ENCODE measurements around the gene PAPPA2.
"Not testable (repeated sequence)": the region's sequence is repeated elsewhere in the genome, so short reads cannot be mapped to it uniquely, and the experiment has no call there.

PAPPA2 gene

GRCh38 chr1:176742322-176742721 lies 279.3 kb downstream of the PAPPA2 start:
- DNase-seq (ENCODE audit: low read depth, low spot score) = no peak
- no peak overlapping the region for H3K27ac ChIP-seq

DNA sequence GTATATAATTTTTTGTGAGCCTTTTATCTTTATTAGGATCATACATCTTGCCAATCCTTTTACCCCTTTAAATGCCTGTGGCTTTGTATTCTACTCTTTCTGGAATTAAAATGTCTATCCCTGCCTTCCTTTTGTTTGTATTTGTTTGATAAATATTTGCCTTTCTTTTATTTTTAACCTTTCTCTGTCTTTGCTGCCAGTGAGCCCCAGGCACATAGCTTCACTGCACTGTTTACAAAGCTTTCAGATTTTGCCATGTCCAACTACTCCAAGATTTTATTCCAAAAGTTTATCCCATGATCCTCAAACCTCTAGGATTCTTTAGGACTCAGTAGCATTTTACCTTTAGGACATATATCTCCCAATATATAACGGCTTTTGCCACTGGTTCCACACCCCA lies 281.2 kb downstream of the PAPPA2 start:
- no peak for DNase-seq (ENCODE audit: low read depth, low spot score)
- H3K27ac ChIP-seq = no peak overlapping the region

GRCh38 chr1:176745945-176746344 lies 283.0 kb downstream of the PAPPA2 start:
- H3K27ac ChIP-seq = no peak overlapping the region
- no peak for DNase-seq (ENCODE audit: low read depth, low spot score)

DNA sequence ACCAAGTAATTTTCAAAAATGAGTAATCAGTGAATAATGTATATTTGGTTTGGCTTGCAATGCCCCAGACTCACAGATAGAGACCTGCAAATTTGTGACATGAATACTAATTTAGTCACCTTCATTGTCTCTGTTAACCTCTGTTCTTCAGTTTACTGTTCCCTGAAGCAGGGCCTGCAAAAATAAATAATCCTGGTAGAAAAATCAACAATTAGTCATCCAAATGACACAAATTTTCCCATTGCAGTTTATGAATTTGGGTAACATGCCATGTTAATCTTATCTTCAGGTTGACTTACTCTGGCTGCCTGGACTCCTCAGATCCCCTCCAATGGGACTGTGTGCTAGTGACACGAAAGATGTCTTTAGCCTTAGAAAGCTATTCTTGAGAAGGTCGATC lies 289.5 kb downstream of the PAPPA2 start:
- no peak overlapping the region for H3K27ac ChIP-seq
- no peak for DNase-seq (ENCODE audit: low read depth, low spot score)

DNA sequence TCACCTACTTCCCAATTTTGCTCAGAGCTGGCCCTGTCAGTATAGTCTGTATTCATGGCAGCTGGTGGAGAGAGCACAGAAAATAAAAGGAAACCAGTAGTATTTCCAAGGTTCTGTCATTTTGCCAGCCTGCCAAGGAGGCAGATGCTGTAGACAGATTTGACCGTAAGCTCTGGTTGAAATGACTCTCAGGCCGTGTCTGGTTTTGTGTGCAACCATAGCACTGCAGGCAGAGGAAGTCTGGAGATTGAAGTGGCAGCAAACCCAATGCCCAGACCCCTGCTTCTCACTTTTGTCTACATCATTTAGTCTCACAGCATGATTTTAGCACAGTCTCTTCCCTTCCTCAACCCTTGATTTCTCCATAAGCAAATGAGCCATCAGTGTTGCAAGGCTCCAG lies 291.7 kb downstream of the PAPPA2 start:
- H3K27ac ChIP-seq = no peak overlapping the region
- DNase-seq (ENCODE audit: low read depth, low spot score) = no peak

DNA sequence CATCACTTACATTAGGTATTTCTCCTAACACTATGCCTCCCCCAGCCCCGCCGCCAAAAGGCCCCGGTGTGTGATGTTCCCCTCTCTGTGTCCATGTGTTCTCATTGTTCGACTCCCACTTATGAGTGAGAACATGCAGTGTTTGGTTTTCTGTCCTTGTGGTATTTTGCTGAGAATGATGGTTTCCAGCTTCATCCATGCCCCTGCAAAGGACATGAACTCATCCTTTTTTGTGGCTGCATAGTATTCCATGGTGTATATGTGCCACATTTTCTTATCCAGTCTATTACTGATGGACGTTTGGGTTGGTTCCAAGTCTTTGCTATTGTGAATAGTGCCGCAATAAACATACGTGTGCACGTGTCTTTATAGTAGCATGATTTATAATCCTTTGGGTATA lies 293.8 kb downstream of the PAPPA2 start:
- DNase-seq (ENCODE audit: low read depth, low spot score); H3K27ac ChIP-seq: not testable (repeated sequence)

- DNase-seq (ENCODE audit: low read depth, low spot score) = no peak
These were observed 302.6 kb downstream of the PAPPA2 start for GRCh38 chr1:176765608-176766007.

DNA sequence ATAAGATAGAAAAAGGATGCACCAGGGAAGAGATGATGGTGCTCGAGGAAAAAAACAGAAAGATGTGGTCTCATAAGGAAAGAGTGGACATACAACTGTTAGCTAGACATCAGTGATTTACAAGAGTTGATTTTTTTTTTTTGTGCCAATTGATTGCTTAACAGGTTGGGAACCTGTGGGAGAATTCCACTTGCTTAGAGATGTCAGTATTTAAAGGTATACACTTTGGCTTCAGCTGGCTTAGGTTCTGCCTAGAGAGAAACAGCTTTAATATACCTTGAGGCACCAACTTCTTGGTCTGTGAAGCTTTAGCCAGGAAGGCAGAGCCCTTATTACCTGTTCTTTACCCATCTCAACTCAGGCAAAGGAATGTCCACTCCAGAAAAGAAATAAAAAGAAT lies 303.8 kb downstream of the PAPPA2 start:
- no peak for DNase-seq (ENCODE audit: low read depth, low spot score)
- H3K27ac ChIP-seq = no peak overlapping the region

More at GRCh38 chr1:176765608-176766007, 302.6 kb downstream of the PAPPA2 start:
- no peak overlapping the region for H3K27ac ChIP-seq

- no peak overlapping the region for H3K27ac ChIP-seq
These were observed 304.8 kb downstream of the PAPPA2 start for GRCh38 chr1:176767714-176768136.

DNA sequence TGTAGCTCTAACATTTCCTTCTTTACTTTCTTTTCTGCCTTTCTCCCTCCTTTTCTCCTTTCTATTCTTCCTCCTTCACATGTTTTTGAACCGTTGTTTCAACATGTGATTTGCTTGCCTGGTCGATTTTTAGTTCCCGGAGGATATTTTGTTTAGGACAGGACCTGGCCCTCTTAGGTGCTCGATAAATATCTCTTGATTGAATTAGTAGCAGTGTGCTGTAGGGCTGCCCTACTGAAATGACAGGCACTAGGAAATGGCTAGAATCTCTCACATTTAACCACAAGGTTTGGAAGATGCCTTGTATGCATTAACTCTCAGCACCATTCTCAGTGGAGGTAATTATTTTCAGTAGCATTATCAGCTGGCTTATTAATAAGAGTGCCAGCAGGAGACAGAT lies 305.6 kb downstream of the PAPPA2 start:
- DNase-seq (ENCODE audit: low read depth, low spot score) = no peak

More at GRCh38 chr1:176767714-176768136, 304.8 kb downstream of the PAPPA2 start:
- DNase-seq (ENCODE audit: low read depth, low spot score) = no peak

DNA sequence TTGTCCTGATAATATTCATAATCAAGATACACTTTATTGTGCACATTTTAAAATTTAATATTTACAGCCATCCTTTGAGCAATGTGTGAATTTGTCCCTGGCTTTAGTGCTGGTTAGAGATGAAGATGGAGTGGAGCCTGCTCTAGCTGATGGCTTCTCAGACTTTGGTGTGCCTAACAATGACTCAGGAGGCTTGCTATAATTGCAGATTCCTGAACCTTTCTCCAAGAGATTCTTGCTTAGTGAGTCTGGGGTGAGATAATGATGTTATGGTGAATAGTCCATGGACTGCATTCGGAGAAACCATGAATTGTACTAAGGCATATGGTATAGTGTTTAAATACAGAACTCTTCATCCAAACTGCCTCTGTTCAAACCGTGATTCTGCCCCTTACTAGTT lies 307.1 kb downstream of the PAPPA2 start:
- no peak overlapping the region for H3K27ac ChIP-seq
- no peak for DNase-seq (ENCODE audit: low read depth, low spot score)

More for the DNA sequence above, 305.6 kb downstream of the PAPPA2 start:
- H3K27ac ChIP-seq = no peak overlapping the region

- no peak for DNase-seq (ENCODE audit: low read depth, low spot score)
- no peak overlapping the region for H3K27ac ChIP-seq
These were observed 310.1 kb downstream of the PAPPA2 start for GRCh38 chr1:176773038-176773437.

DNA sequence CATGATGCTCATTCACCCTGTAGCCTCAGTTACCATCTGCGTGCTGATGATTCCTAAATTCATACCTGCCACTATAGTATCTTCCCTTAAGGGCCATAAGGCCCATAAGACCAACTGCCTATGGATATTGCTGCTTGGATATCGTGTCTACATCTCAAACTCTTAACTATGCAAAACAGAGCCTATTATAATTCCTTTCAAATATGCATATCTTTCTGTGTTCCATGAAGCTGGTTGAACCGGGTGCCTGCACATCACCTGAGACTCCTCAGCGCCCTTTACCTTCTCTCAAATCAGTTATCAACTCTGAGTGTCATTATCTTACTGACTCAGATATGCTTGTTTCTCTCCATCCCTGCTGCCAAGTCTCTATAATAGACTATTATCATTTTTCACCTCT lies 311.2 kb downstream of the PAPPA2 start:
- no peak for DNase-seq (ENCODE audit: low read depth, low spot score)
- H3K27ac ChIP-seq = no peak overlapping the region

DNA sequence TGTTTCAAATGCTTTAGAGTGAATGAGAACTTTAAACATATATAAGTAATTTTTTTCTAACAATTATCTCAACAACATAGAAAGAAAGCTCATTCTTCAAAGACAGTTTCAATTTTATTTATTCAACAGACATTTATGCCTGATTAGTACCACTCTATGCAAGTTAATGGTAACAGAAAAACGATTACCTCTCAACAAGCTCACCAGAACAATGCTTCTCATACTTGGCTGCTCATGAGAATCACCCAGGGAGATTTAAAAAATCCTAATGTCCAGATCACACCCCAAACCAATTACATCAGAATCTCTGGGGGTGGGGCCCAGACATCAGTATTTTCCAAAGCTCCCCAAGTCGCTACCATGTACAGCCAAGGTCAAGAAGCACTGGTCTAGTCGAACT lies 312.4 kb downstream of the PAPPA2 start:
- no peak overlapping the region for H3K27ac ChIP-seq
- DNase-seq (ENCODE audit: low read depth, low spot score) = no peak

DNA sequence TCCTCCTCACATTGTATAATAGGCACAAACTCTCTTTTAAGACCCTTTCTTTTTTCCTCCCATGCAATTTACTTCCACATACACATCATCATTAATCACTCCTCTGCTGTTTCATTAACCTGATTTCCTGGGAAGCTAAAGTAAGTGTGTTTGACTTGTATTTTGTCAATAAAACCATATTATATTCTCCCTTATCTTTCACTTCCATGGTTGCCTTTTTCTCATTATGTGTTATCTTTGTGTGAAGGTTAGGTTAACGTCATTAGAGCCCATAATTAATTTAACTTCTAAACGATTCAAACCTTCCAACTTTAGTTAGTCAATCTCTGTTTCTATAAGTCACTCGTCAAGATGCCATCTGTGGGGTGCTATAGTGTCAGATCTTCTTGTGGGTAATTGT lies 313.0 kb downstream of the PAPPA2 start:
- DNase-seq (ENCODE audit: low read depth, low spot score) = no peak
- H3K27ac ChIP-seq = no peak overlapping the region

DNA sequence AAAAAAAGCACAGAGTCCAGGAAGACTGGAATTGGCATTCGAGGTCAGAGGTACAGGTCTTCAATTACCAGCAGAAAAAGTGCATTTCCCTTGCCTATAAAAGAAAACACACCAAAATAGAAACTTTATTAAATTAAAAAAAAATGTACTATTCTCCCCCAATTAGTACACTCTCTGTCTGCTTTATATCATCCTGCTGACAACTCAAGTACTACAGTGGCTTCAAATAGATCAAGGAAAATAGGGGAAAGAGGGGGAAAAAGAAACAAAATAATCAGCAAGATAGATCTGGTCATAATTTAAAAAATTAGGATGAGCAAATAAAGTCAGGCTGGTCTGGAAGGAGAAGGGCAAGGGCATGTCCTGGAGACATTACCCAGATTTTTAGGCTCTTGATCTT lies 315.1 kb downstream of the PAPPA2 start:
- H3K27ac ChIP-seq = no peak overlapping the region
- DNase-seq (ENCODE audit: low read depth, low spot score) = no peak

DNA sequence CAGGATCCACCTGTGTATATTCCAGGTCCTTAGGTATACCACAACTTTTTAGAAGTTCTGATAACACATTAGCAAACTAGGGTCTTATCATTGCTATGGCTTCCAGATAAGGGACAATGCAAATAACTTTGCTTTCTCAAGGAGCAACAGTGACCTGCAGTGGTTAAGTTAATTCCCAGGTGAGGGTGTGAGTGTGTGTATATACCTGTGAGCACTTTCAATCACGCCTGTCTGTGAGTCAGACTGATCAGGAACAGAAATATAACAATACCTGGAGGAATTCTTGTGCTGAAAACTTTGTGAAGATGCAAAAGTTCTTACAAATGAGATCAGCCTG lies 317.0 kb downstream of the PAPPA2 start:
- no peak overlapping the region for H3K27ac ChIP-seq
- no peak for DNase-seq (ENCODE audit: low read depth, low spot score)

DNA sequence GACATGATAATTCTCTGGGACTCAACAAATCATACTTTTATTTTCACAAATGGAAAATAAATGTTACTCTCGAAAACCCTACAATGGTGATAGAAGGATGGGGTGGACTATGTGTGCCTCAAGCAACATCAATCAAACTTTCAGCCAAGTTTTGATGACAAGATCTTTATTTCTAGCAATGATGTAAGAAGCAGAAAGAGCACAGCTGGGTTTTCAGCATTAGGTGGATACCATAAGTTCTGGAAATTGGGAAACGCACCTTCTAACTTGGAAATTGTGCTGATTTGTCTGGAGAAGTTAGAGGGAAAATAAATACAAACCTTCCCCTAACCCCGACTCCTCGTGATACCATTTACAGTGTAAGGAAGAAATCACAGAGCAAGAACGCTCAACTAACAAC lies 320.3 kb downstream of the PAPPA2 start:
- H3K27ac ChIP-seq = no peak overlapping the region

GRCh38 chr1:176785056-176785455 lies 322.1 kb downstream of the PAPPA2 start:
- DNase-seq (ENCODE audit: low read depth, low spot score) = no peak
- H3K27ac ChIP-seq = no peak overlapping the region

More for the DNA sequence above, 320.3 kb downstream of the PAPPA2 start:
- DNase-seq (ENCODE audit: low read depth, low spot score) = no peak

DNA sequence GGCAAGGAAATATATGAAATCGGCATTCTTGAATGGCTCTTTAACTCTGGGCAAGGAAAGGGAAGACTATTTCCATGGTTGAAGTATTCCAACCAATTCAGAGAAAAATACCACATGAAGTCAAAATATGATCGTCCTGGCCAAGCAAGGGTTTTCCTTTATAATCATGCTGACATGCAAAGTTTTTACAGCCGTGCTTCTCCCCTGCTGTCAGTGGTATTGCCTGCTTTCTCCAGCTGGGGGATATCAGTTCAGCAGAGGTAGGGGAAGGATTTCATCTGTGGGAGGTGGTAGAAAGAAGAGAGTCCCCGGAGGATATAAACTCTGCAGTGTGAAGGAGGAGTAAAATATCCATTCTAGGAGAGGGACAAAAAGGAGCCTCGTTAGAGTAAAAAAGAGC lies 322.8 kb downstream of the PAPPA2 start:
- H3K27ac ChIP-seq = no peak overlapping the region
- DNase-seq (ENCODE audit: low read depth, low spot score) = no peak

- DNase-seq (ENCODE audit: low read depth, low spot score) = no peak
- no peak overlapping the region for H3K27ac ChIP-seq
These were observed 323.3 kb downstream of the PAPPA2 start for GRCh38 chr1:176786274-176786673.

DNA sequence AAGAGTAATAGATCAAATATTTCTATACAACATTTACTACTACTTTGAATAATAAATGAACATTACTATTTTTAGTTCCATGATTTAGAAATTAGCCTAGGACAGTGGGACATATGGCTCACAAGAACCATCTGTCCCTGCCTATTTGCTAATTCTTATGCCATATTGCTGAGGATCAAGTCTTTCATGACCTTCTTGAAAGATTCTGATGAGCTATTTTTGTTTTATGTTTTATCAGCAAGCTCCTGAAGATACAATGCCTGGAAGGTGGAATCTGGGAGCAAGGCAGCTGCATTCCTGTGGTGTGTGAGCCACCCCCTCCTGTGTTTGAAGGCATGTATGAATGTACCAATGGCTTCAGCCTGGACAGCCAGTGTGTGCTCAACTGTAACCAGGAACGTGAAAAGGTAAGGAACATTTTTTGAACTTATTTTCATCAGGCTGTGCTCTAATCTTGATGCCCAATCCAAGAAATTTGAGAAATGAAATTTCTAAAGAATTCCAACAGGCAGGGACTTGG lies 326.7 kb downstream of the PAPPA2 start:
- DNase-seq (ENCODE audit: low read depth, low spot score) = no peak
- H3K27ac ChIP-seq = no peak overlapping the region

DNA sequence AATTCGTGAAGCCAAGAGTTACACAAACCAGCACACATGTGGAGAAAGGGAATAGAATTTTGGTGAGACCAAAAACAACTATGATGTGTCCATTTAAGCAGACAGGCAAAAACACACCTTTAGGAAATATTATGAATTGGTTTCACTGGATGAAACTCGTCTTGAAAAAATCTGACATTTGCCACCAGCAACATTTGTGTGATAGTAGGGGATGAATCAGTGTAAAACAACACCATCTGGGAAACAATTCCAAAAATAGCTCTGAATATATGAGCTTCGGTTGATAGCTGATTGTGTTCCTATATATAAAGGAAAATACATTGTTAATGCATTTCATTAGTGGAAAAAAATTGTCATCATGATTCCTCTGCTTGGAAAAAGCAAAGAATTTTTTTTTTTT lies 327.8 kb downstream of the PAPPA2 start:
- no peak for DNase-seq (ENCODE audit: low read depth, low spot score)
- H3K27ac ChIP-seq = no peak overlapping the region

Data from epithelial cell of prostate (primary cell).